GM21528 (cell line): Measurements from ENCODE around the gene CTNND2.

Source experiments
- ATAC-seq: cut with Tn5 transposase; IDR thresholded peaks from one replicate; pipeline ENCODE4 v1.9.1; 2021; ENCODE audit warnings: mild to moderate bottlenecking, moderate library complexity; ENCODE audit not compliant: unreplicated experiment, low FRiP score

Gene CTNND2

GRCh38 chr5:11780641-11781345 lies 123.5 kb downstream of the CTNND2 start:
- ATAC-seq = no peak

GRCh38 chr5:11777096-11777495 lies 127.2 kb downstream of the CTNND2 start:
- no peak for ATAC-seq

GRCh38 chr5:11770310-11770709 lies 133.9 kb downstream of the CTNND2 start:
- no peak for ATAC-seq

- no peak for ATAC-seq
Observed at GRCh38 chr5:11760934-11761603, 143.2 kb downstream of the CTNND2 start.

- no peak for ATAC-seq
Observed at GRCh38 chr5:11758321-11758720, 145.9 kb downstream of the CTNND2 start.

GRCh38 chr5:11757661-11758060 lies 146.6 kb downstream of the CTNND2 start:
- ATAC-seq = no peak

- ATAC-seq = no peak
Observed at GRCh38 chr5:11737010-11737409, 167.2 kb downstream of the CTNND2 start.

- ATAC-seq = no peak
Observed at GRCh38 chr5:11734369-11734768, 169.9 kb downstream of the CTNND2 start.

GRCh38 chr5:11733840-11734192 lies 170.4 kb downstream of the CTNND2 start:
- ATAC-seq = no peak

- no peak for ATAC-seq
Observed at GRCh38 chr5:11733185-11733839, 170.9 kb downstream of the CTNND2 start.

GRCh38 chr5:11724940-11725339 lies 179.3 kb downstream of the CTNND2 start:
- no peak for ATAC-seq

- ATAC-seq = no peak
Observed at GRCh38 chr5:11719888-11720481, 184.3 kb downstream of the CTNND2 start.

GRCh38 chr5:11715461-11716196 lies 188.6 kb downstream of the CTNND2 start:
- ATAC-seq = no peak

GRCh38 chr5:11711932-11712331 lies 192.3 kb downstream of the CTNND2 start:
- ATAC-seq = no peak

- no peak for ATAC-seq
Observed at GRCh38 chr5:11709021-11709420, 195.2 kb downstream of the CTNND2 start.

- ATAC-seq = no peak
Observed at GRCh38 chr5:11704916-11705315, 199.3 kb downstream of the CTNND2 start.

- ATAC-seq = no peak
Observed at GRCh38 chr5:11700391-11700790, 203.9 kb downstream of the CTNND2 start.

GRCh38 chr5:11692636-11693035 lies 211.6 kb downstream of the CTNND2 start:
- no peak for ATAC-seq

- no peak for ATAC-seq
Observed at GRCh38 chr5:11687498-11687897, 216.7 kb downstream of the CTNND2 start.

GRCh38 chr5:11684607-11685006 lies 219.6 kb downstream of the CTNND2 start:
- ATAC-seq = no peak

- no peak for ATAC-seq
Observed at GRCh38 chr5:11683666-11684065, 220.6 kb downstream of the CTNND2 start.
